Measurements from ENCODE around the gene RADIL.

Gene RADIL

DNA sequence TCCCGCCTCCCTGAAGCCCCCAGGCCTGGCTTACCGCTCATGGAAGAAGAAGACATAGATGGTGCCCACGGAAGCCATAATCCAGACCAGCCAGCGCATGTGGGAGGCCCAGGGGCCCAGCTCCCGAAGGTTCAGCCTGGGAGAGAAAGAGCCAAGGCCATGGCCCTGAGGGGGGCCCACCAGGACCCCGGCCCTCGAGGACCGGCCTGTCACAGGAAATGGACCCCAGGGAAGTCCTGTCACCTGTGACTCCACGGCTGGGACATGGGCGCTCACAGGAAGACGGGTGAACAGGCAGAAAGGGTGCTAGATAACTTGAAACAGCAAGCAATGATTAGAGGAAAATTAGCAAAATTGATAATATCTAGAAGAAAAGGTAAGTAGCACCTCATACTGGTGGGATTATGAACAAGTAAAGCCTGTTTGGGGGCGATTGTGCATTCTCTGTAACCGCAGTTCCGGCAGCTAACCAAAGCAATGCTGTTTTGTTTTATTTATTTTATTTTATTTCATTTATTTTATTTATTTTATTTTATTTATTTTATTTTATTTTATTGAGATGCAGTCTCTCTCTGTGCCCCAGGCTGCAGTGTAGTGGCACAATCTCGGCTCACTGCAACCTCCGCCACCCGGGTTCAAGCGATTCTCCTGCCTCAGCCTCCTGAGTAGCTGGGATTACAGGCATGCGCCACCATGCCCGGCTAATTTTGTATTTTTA, 27.8 kb upstream of the RADIL start:
- Histone ChIP-seq H3K4me3 (replicated peaks; ENCODE audit: insufficient read depth, low read length) (no peak overlapping the region), H3K27me3 (ENCODE audit: insufficient read depth, poor library complexity, severe bottlenecking) (no peaks in the 10 kb centered on the region), H3K27ac (replicated peaks) (no peak overlapping the region)
- DNase-seq (ENCODE audit: low read depth in 1 of 2, low spot score in 1 of 2) = no peak
- TF ChIP-seq REST (IDR thresholded peaks at IDR 0.05; ENCODE audit: insufficient replicate concordance, low read depth) = no peak
- TF ChIP-seq POLR2AphosphoS5 (IDR thresholded peaks at IDR 0.05; ENCODE audit: low read depth) = no peak
- no peak for TF ChIP-seq GABPA (IDR thresholded peaks at IDR 0.05; ENCODE audit: low read depth)
- no peak for TF ChIP-seq SPI1 (IDR thresholded peaks at IDR 0.05; ENCODE audit: borderline replicate concordance, low read depth)
- no peak for TF ChIP-seq CTCF (IDR thresholded peaks at IDR 0.05; ENCODE audit: insufficient read depth, low read length)

DNA sequence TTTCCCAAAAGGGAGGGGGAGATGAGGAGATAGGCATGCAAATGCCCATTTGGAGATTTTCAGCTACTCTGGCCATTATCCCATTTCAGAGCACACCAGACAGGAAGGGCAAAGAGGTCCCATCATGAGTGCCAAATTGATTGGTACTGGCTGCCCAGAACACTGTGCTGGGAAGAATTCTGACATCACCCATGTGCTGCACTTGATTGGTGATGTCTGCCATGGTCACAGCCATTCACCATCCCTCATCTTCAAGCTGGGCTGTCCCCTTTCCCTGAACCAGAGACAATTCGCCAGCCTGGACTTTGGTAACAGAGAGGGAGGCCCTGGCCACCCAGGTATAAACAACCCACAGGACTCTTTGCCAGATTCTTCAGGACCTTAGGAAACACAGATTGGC, 23.2 kb upstream of the RADIL start:
- Histone ChIP-seq H3K27me3 (ENCODE audit: insufficient read depth, poor library complexity, severe bottlenecking) (no peaks in the 10 kb centered on the region), H3K4me3 (replicated peaks; ENCODE audit: insufficient read depth, low read length) (no peak overlapping the region), H3K27ac (replicated peaks) (no peak overlapping the region)
- DNase-seq (ENCODE audit: low read depth in 1 of 2, low spot score in 1 of 2) = no peak
- TF ChIP-seq SPI1 (IDR thresholded peaks at IDR 0.05; ENCODE audit: borderline replicate concordance, low read depth) = no peak
- TF ChIP-seq POLR2AphosphoS5 (IDR thresholded peaks at IDR 0.05; ENCODE audit: low read depth) = no peak
- no peak for TF ChIP-seq CTCF (IDR thresholded peaks at IDR 0.05; ENCODE audit: insufficient read depth, low read length)
- no peak for TF ChIP-seq REST (IDR thresholded peaks at IDR 0.05; ENCODE audit: insufficient replicate concordance, low read depth)

DNA sequence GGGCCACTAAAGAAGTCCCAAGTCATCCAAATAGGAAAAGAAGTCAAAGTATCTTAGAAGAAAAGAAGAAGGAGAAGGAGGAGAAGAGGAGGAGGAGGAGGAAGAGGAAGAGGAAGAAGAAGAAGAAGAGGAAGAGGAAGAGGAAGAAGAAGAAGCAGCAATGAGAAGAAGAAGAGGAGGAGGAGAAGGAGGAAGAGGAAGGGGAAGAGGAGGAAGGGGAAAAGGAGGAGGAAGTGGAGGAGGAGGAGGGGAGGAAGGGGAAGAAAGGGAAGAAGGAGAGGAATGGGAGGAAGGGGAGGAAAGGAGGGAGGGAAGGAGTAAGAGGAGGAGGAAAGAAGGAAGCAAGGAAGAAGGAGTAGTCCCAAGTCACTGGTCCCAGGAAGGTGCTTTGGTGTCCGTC, 21.7 kb upstream of the RADIL start:
- TF ChIP-seq CTCF (IDR thresholded peaks at IDR 0.05; ENCODE audit: insufficient read depth, low read length) (no peak), GABPA (IDR thresholded peaks at IDR 0.05; ENCODE audit: low read depth) (no peak)
- no peak overlapping the region for H3K27ac ChIP-seq (replicated peaks)
- no peaks in the 10 kb centered on the region for H3K27me3 ChIP-seq (ENCODE audit: insufficient read depth, poor library complexity, severe bottlenecking)
- H3K4me3 ChIP-seq (replicated peaks; ENCODE audit: insufficient read depth, low read length) = no peak overlapping the region
- peak in 1 of 2 experiments; percentile 11 for DNase-seq (ENCODE audit: low read depth in 1 of 2, low spot score in 1 of 2)

DNA sequence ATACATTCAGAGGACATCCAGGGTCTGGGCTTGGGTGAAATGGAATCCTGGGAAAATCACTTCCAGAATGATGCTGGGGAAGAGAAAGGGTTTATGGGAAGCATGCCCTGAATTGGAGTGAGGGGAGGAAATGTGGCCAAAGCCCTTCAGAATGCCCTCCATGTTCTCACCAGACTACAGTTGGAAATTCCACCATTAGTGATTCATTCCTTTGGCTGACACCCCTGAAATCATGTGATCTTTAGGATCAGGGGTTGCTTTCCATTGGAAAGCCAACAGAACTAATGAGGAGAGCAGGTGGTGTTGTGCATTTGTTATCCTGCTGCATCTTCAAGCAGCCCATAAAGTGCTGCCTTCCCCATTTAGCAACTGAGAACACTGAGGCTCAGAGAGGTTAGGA, 20.8 kb upstream of the RADIL start:
- no peaks in the 10 kb centered on the region for H3K27me3 ChIP-seq (ENCODE audit: insufficient read depth, poor library complexity, severe bottlenecking)
- no peak for TF ChIP-seq REST (IDR thresholded peaks at IDR 0.05; ENCODE audit: insufficient replicate concordance, low read depth)
- no peak for TF ChIP-seq SPI1 (IDR thresholded peaks at IDR 0.05; ENCODE audit: borderline replicate concordance, low read depth)
- no peak overlapping the region for H3K4me3 ChIP-seq (replicated peaks; ENCODE audit: insufficient read depth, low read length)
- no peak overlapping the region for H3K27ac ChIP-seq (replicated peaks)
- no peak for DNase-seq (ENCODE audit: low read depth in 1 of 2, low spot score in 1 of 2)
